22Rv1 (cell line): ENCODE results near the gene ZNF711.
A peak's percentile ranks its signal among the peaks of the same experiment; 100 is the strongest.

Experiments
- ZFX ChIP-seq: fragments of 450-650 bp; IDR thresholded peaks from 2 replicates; pipeline ENCODE4 v1.6.1; 2017; ENCODE audit warnings: antibody characterized with exemption, borderline replicate concordance
- TF ChIP-seq, protein P1 (sequence below): fragments of 450-650 bp; IDR thresholded peaks from 2 replicates; pipeline ENCODE4 v1.5.1; 2017; ENCODE audit warnings: mild to moderate bottlenecking

DNA sequence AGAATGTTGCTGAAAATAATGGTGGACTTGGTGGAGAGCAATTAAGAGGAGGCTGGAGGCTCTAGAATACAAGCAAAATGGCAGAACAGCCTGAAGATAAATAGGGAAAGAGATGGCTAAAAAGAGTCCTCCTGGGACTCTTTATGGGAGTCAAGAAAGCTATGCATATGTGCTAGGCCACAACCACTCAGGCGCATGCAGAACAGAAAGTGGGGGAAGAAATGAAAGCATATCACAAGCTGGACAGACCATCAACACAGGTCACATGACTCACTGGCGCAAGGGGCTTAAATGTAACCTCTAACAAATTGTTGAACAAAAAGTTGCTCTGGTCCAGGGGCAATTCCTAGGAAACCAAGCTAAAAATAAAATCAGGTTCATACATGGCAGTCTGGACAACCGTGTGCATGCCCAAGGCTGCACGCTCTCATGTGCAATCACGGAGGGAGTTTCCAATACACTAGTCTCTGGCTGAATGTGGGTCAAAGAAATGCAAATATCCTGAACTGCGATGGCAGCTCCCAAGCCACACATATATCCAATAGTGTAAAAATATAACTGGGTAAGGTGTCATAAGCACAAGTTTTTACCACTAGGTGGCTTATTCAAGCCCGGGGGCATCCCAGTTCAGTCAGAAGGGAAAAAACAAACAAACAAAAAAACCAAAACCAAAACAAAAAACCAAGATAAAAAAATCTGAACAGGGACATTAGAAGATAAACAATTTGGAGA, 45.4 kb downstream of the ZNF711 start:
- TF ChIP-seq, protein P1, sequence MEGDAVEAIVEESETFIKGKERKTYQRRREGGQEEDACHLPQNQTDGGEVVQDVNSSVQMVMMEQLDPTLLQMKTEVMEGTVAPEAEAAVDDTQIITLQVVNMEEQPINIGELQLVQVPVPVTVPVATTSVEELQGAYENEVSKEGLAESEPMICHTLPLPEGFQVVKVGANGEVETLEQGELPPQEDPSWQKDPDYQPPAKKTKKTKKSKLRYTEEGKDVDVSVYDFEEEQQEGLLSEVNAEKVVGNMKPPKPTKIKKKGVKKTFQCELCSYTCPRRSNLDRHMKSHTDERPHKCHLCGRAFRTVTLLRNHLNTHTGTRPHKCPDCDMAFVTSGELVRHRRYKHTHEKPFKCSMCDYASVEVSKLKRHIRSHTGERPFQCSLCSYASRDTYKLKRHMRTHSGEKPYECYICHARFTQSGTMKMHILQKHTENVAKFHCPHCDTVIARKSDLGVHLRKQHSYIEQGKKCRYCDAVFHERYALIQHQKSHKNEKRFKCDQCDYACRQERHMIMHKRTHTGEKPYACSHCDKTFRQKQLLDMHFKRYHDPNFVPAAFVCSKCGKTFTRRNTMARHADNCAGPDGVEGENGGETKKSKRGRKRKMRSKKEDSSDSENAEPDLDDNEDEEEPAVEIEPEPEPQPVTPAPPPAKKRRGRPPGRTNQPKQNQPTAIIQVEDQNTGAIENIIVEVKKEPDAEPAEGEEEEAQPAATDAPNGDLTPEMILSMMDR: peak; percentile 14; the same call in 1 of the 2 replicates
- TF ChIP-seq ZFX: no peak
